HepG2 (cell line): ENCODE results near the gene TRPT1. TPM values are rescaled to one million over a fixed set of nuclear protein-coding genes. Genes with fewer than 3 reads are reported as not detected.

Source experiments
- ATAC-seq: fragments of 200-7000 bp; cut with Tn5 transposase; 3 replicates; pipeline ENCODE4 v1.9.1; 2020; ENCODE audit warnings: mild to moderate bottlenecking, moderate library complexity
- BruUV-seq: library from RNA; stranded (reverse); fragments of 400-500 nt; replicated peaks from 2 replicates; lab custom pipeline; 2021; lab: Mats Ljungman, UMichigan
- CTCF ChIA-PET: fragments of 300-600 bp; formaldehyde crosslinking; extraction: SDS; loops from one replicate; lab custom pipeline; 2021; ENCODE audit warnings: low total read pairs, inconsistent platforms, low intra/inter-chr PET ratio; lab: Yijun Ruan, JAX
- POLR2A ChIA-PET: fragments of 350-600 bp; sonication (Branson Sonifier 250); formaldehyde crosslinking; loops from one replicate; lab custom pipeline; 2020; ENCODE audit warnings: antibody characterized with exemption, inconsistent platforms; lab: Yijun Ruan, JAX
- DNase-seq: peaks from one replicate; pipeline ENCODE4 v3.0.0-alpha.2; 2015; ENCODE audit warnings: low spot score
- FAIRE-seq: peaks from 3 replicates; lab custom pipeline; 2011; peaks lifted over from hg19 to GRCh38; lab: Jason Lieb, UNC
- H2AFZ ChIP-seq: one replicate; pipeline ENCODE4 v1.6.1; 2011; ENCODE audit warnings: low read length, inconsistent platforms
- H3K27ac ChIP-seq: fragments of 300-600 bp; 3 replicates; pipeline ENCODE4 v1.8.0; 2011; ENCODE audit warnings: mixed run types, mild to moderate bottlenecking, mixed read lengths, low read length, inconsistent platforms; ENCODE audit not compliant: insufficient read depth; ENCODE audit errors: extremely low read length
- H3K27me3 ChIP-seq, 2 experiments: fragments of 200-600 bp in 1 of 2; 2 replicates in 1 of 2; 3 replicates in 1 of 2; pipeline versions ENCODE4 v1.6.0 to v1.8.0; 2011; ENCODE audit warnings: low read length in 2 of 2, mild to moderate bottlenecking in 2 of 2, moderate library complexity in 2 of 2, inconsistent platforms in 1 of 2; ENCODE audit not compliant: insufficient read depth in 2 of 2, control insufficient read depth in 1 of 2
- H3K36me3 ChIP-seq, 2 experiments: fragments of 200-600 bp in 1 of 2; replicated peaks in 1 of 2; 2 replicates in 1 of 2; 3 replicates in 1 of 2; pipeline versions ENCODE4 v1.5.1 to v1.8.0; 2011; ENCODE audit warnings: low read length in 2 of 2, inconsistent platforms in 1 of 2; ENCODE audit not compliant: insufficient read depth in 2 of 2, control insufficient read depth in 1 of 2
- H3K4me1 ChIP-seq: 2 replicates; pipeline ENCODE4 v1.5.1; 2012; ENCODE audit warnings: low read length, inconsistent platforms; ENCODE audit not compliant: insufficient read depth
- H3K4me2 ChIP-seq: 2 replicates; pipeline ENCODE4 v1.6.0; 2011; ENCODE audit warnings: low read depth, low read length, inconsistent platforms
- H3K4me3 ChIP-seq, 3 experiments: fragments of 200-600 bp in 1 of 3; sonication (generic), shearing (Covaris generic) in 1 of 3; replicated peaks in 1 of 3; 2 replicates each; pipeline ENCODE4 v1.5.1; 2011 to 2016; ENCODE audit warnings: low read length in 3 of 3, inconsistent platforms in 2 of 3, low read depth in 2 of 3, mild to moderate bottlenecking in 2 of 3, control low read depth in 1 of 3, mixed read lengths in 1 of 3; ENCODE audit not compliant: insufficient read depth in 1 of 3
- H3K79me2 ChIP-seq: one replicate; pipeline ENCODE4 v1.6.1; 2011; ENCODE audit warnings: low read length, inconsistent platforms; ENCODE audit not compliant: insufficient read depth
- H3K9ac ChIP-seq: 2 replicates; pipeline ENCODE4 v1.6.0; 2011; ENCODE audit warnings: mild to moderate bottlenecking, low read depth, low read length, inconsistent platforms; ENCODE audit not compliant: insufficient read depth
- H3K9me3 ChIP-seq: 2 replicates; pipeline ENCODE4 v1.5.1; 2012; ENCODE audit warnings: mild to moderate bottlenecking, low read length
- H4K20me1 ChIP-seq: 2 replicates; pipeline ENCODE4 v1.6.0; 2011; ENCODE audit warnings: inconsistent platforms, mild to moderate bottlenecking, low read length, moderate library complexity; ENCODE audit not compliant: insufficient read depth
- CBX2 ChIP-seq, 2 experiments: fragments of 200-600 bp in 1 of 2; sonication (generic); formaldehyde crosslinking in 1 of 2; IDR thresholded peaks; 2 replicates each; pipeline versions ENCODE4 v1.7.0 to v1.8.1; 2018 to 2022; ENCODE audit warnings: low read depth in 2 of 2, low read length in 1 of 2, mild to moderate bottlenecking in 1 of 2, missing genetic modification reagents in 1 of 2
- CHCHD3 ChIP-seq: sonication (generic); formaldehyde crosslinking; IDR thresholded peaks from 2 replicates; pipeline ENCODE4 v1.8.0; 2022; ENCODE audit warnings: mild to moderate bottlenecking, missing genetic modification reagents, moderate library complexity
- HINFP ChIP-seq: sonication (generic); formaldehyde crosslinking; IDR thresholded peaks from 2 replicates; pipeline ENCODE4 v1.4.0; 2020; ENCODE audit warnings: low read depth, mild to moderate bottlenecking, missing genetic modification reagents
- KDM4B ChIP-seq: sonication (generic); formaldehyde crosslinking; IDR thresholded peaks from 2 replicates; pipeline ENCODE4 v1.4.0; 2020; ENCODE audit warnings: missing genetic modification reagents
- KDM5B ChIP-seq: sonication (generic); formaldehyde crosslinking; IDR thresholded peaks from 2 replicates; pipeline ENCODE4 v1.4.0; 2020; ENCODE audit warnings: missing genetic modification reagents, mild to moderate bottlenecking, borderline replicate concordance
- NCOA1 ChIP-seq: sonication (generic); formaldehyde crosslinking; IDR thresholded peaks from 2 replicates; pipeline ENCODE4 v1.9.0; 2021; ENCODE audit warnings: missing genetic modification reagents
- NFIB ChIP-seq: sonication (generic); formaldehyde crosslinking; IDR thresholded peaks from 2 replicates; pipeline ENCODE4 v1.9.0; 2021; ENCODE audit warnings: missing genetic modification reagents, mild to moderate bottlenecking, borderline replicate concordance
- ZNF331 ChIP-seq: sonication (generic); formaldehyde crosslinking; IDR thresholded peaks from 2 replicates; pipeline ENCODE4 v1.4.0; 2020; ENCODE audit warnings: missing genetic modification reagents
- ZNF543 ChIP-seq: sonication (generic); formaldehyde crosslinking; IDR thresholded peaks from 2 replicates; pipeline ENCODE4 v1.4.0; 2020; ENCODE audit warnings: mild to moderate bottlenecking, missing genetic modification reagents
- ZNF589 ChIP-seq: sonication (generic); formaldehyde crosslinking; conservative IDR thresholded peaks from 2 replicates; pipeline ENCODE4 v1.8.0; 2022; ENCODE audit warnings: mild to moderate bottlenecking, moderate library complexity, missing genetic modification reagents
- WGBS: methylation state at CpG from one replicate; pipeline ENCODE4 v1.1.6; 2017; ENCODE audit warnings: low lambda C conversion rate; 5-methylcytosine and 5-hydroxymethylcytosine counted together
- in situ Hi-C: cut with HindIII; loops from 2 replicates; pipeline ENCODE4 v1.10.0; 2017; ENCODE audit warnings: low pct_unique_long_range_greater_than_20kb; ENCODE audit not compliant: extremely low pct_ligation_motif_present
- intact Hi-C: fragments of 100-400 bp; cut with micrococcal nuclease; formaldehyde crosslinking; loops from one replicate; pipeline ENCODE4 v1.10.0; 2022; ENCODE audit not compliant: unreplicated experiment
- polyA plus RNA-seq, 8 experiments: library from polyadenylated mRNA; depleted of rRNA in 3 of 8; stranded (reverse) in 7 of 8; unstranded in 1 of 8; fragments of >200 nt; fragmentation: Illumina TruSeq in 4 of 8; extraction: Trizol in 4 of 8; gene quantifications; 2 replicates each; pipeline versions ENCODE4 v1.2.1 to v1.2.3, GENCODE V29; 2011 to 2016; ENCODE audit warnings: low read depth in 4 of 8, missing spikeins in 1 of 8, mixed read lengths in 1 of 8; ENCODE audit not compliant: insufficient read depth in 1 of 8
- total RNA-seq, 5 experiments: library from RNA; depleted of rRNA; stranded (reverse); fragments of >200 nt; fragmentation: Illumina TruSeq; extraction: Trizol; gene quantifications; 2 replicates each; pipeline ENCODE4 v1.2.3, GENCODE V29; 2016; ENCODE audit warnings: low read depth in 1 of 5

Gene TRPT1
- total and polyA plus RNA-seq, 2 of the 13 experiments (the other 11 are each of a cell fraction or from before 2014, with no cell fraction given) = 24.8 to 40.7 TPM

- TF ChIP-seq CHCHD3 (CRISPR knock-in tag) = no peak
These were observed 45.1 kb downstream of the TRPT1 start (continued) for GRCh38 chr11:64180891-64181290.

- in situ Hi-C loops = no loop called here
- Histone ChIP-seq H3K9me3 (no peaks in the 10 kb centered on the region), H3K36me3 (no peaks in the 10 kb centered on the region), H3K79me2 (no peaks in the 10 kb centered on the region), H2AFZ (no peak overlapping the region), H4K20me1 (no peaks in the 10 kb centered on the region), H3K27me3 (no peaks in the 10 kb centered on the region), H3K4me1 (peaks cover 34% of the 10 kb centered on the region), H3K4me3 (no peak overlapping the region), H3K9ac (no peak overlapping the region), H3K4me2 (no peak overlapping the region), H3K27ac (no peak overlapping the region)
- ChIA-PET POLR2A (no interaction called here), CTCF (no interaction called here)
- 92% methylated on average over 11 of the region's 12 CpGs for WGBS
- intact Hi-C loops = no loop called here
- TF ChIP-seq ZNF331 (CRISPR knock-in tag) (peak; percentile 97), NFIB (no peak), KDM4B (CRISPR knock-in tag) (no peak), CBX2 (IDR thresholded peaks at IDR 0.05; ENCODE audit: low read depth, low read length) (no peak), CBX2 (CRISPR knock-in tag; IDR thresholded peaks at IDR 0.05; ENCODE audit: low read depth) (no peak), HINFP (CRISPR knock-in tag) (no peak), ZNF589 (CRISPR knock-in tag) (no peak), ZNF543 (no peak), NCOA1 (CRISPR knock-in tag) (no peak), KDM5B (no peak)
- BruUV-seq = no TSS peak
- ATAC-seq (no peak), FAIRE-seq (no peak), DNase-seq (no peak)
These were observed 46.9 kb downstream of the TRPT1 start for GRCh38 chr11:64178951-64179639.
